ENCODE results near the gene SARDH. TPM values are rescaled to one million over a fixed set of nuclear protein-coding genes. Genes with fewer than 3 reads are reported as not detected.

The SARDH gene
- polyA plus RNA-seq, 1 donor (not counting 4 experiments of a cell fraction or from before 2014, with no cell fraction given): 0.03 TPM

- H3K27ac ChIP-seq (ENCODE audit: control insufficient read depth, insufficient read depth, low read length): no peak overlapping the region
- dilution Hi-C loops (cut with MboI; ENCODE audit: extremely low pct_ligation_motif_present, low sequenced_read_pairs): no loop called here
Observed at GRCh38 chr9:133682818-133683585, 55.1 kb downstream of the SARDH start.

GRCh38 chr9:133681658-133682306, 56.4 kb downstream of the SARDH start:
- Histone ChIP-seq H3K4me3 (ENCODE audit: control insufficient read depth in 2 of 3, extremely low read depth in 1 of 3, insufficient read depth in 2 of 3, low read depth in 1 of 3, low read length in 3 of 3) (no peak overlapping the region), H3K27ac (ENCODE audit: control insufficient read depth, insufficient read depth, low read length) (no peak overlapping the region), H3K9ac (ENCODE audit: control insufficient read depth, extremely low read depth, insufficient read depth, low read length) (no peak overlapping the region), H2AFZ (ENCODE audit: control insufficient read depth, low read length) (no peak overlapping the region), H3K9me1 (ENCODE audit: control insufficient read depth, extremely low read depth, insufficient read depth, low read length) (no peaks in the 10 kb centered on the region), H4K20me1 (ENCODE audit: control insufficient read depth, extremely low read depth, insufficient read depth, low read length) (no peaks in the 10 kb centered on the region), H3K36me3 (ENCODE audit: control insufficient read depth in 2 of 2, extremely low read depth in 1 of 2, insufficient read depth in 2 of 2, low read length in 2 of 2) (no peaks in the 10 kb centered on the region), H3K27me3 (ENCODE audit: control insufficient read depth, extremely low read depth, insufficient read depth, low read length) (peaks cover 5% of the 10 kb centered on the region), H3K4me2 (ENCODE audit: control insufficient read depth, extremely low read depth, insufficient read depth, low read depth, low read length) (no peak overlapping the region), H3K4me1 (ENCODE audit: control insufficient read depth, extremely low read depth, insufficient read depth, low read length) (no peaks in the 10 kb centered on the region), H3K9me3 (ENCODE audit: control insufficient read depth, low read depth, low read length) (no peaks in the 10 kb centered on the region), H3K79me2 (ENCODE audit: control insufficient read depth, insufficient read depth, low read length) (no peaks in the 10 kb centered on the region)
- TF ChIP-seq EZH2 (IDR thresholded peaks at IDR 0.05; ENCODE audit: low read length) (no peak), CTCF (optimal IDR thresholded peaks at IDR 0.05 in 1 of 3, IDR thresholded peaks at IDR 0.05 in 1 of 3, conservative IDR thresholded peaks at IDR 0.05 in 1 of 3; ENCODE audit: extremely low read depth in 1 of 3, insufficient read depth in 2 of 3, low read length in 3 of 3) (no peak)
- dilution Hi-C loops (cut with MboI; ENCODE audit: extremely low pct_ligation_motif_present, low sequenced_read_pairs): no loop called here
- no peak for FAIRE-seq
- DNase-seq (ENCODE audit: low read depth, low spot score): no peak

More at GRCh38 chr9:133682818-133683585, 55.1 kb downstream of the SARDH start:
- H3K9me3 ChIP-seq (ENCODE audit: control insufficient read depth, low read depth, low read length): no peaks in the 10 kb centered on the region
- H4K20me1 ChIP-seq (ENCODE audit: control insufficient read depth, extremely low read depth, insufficient read depth, low read length): no peaks in the 10 kb centered on the region
- no peaks in the 10 kb centered on the region for H3K79me2 ChIP-seq (ENCODE audit: control insufficient read depth, insufficient read depth, low read length)
- H3K4me1 ChIP-seq (ENCODE audit: control insufficient read depth, extremely low read depth, insufficient read depth, low read length): no peaks in the 10 kb centered on the region
- DNase-seq (ENCODE audit: low read depth, low spot score) (no peak), FAIRE-seq (no peak)
- H3K36me3 ChIP-seq (ENCODE audit: control insufficient read depth in 2 of 2, extremely low read depth in 1 of 2, insufficient read depth in 2 of 2, low read length in 2 of 2): no peaks in the 10 kb centered on the region
- H3K4me3 ChIP-seq (ENCODE audit: control insufficient read depth in 2 of 3, extremely low read depth in 1 of 3, insufficient read depth in 2 of 3, low read depth in 1 of 3, low read length in 3 of 3): no peak overlapping the region
- no peaks in the 10 kb centered on the region for H3K9me1 ChIP-seq (ENCODE audit: control insufficient read depth, extremely low read depth, insufficient read depth, low read length)
- no peak overlapping the region for H2AFZ ChIP-seq (ENCODE audit: control insufficient read depth, low read length)
- no peak overlapping the region for H3K9ac ChIP-seq (ENCODE audit: control insufficient read depth, extremely low read depth, insufficient read depth, low read length)
- no peak overlapping the region for H3K4me2 ChIP-seq (ENCODE audit: control insufficient read depth, extremely low read depth, insufficient read depth, low read depth, low read length)
- peaks cover 5% of the 10 kb centered on the region for H3K27me3 ChIP-seq (ENCODE audit: control insufficient read depth, extremely low read depth, insufficient read depth, low read length)
- no peak for TF ChIP-seq CTCF (optimal IDR thresholded peaks at IDR 0.05 in 1 of 3, IDR thresholded peaks at IDR 0.05 in 1 of 3, conservative IDR thresholded peaks at IDR 0.05 in 1 of 3; ENCODE audit: extremely low read depth in 1 of 3, insufficient read depth in 2 of 3, low read length in 3 of 3)
- TF ChIP-seq EZH2 (IDR thresholded peaks at IDR 0.05; ENCODE audit: low read length): no peak

Measured in keratinocyte (primary cell).